Activated CD8-positive, alpha-beta memory T cell treated with anti-CD3 and anti-CD28 coated beads for 36 hours (primary cell): ENCODE data around the gene DIP2C. TPM values are rescaled to one million over a fixed set of nuclear protein-coding genes. Genes with fewer than 3 reads are reported as not detected.

Experiments
- CTCF ChIA-PET: fragments of 350-600 bp; sonication (Branson Sonifier 250); formaldehyde crosslinking; loops from one replicate; lab custom pipeline; 2021; ENCODE audit warnings: antibody characterized with exemption; lab: Charles Lee
- POLR2A ChIA-PET: fragments of 350-600 bp; sonication (Branson Sonifier 250); formaldehyde crosslinking; loops from one replicate; lab custom pipeline; 2021; ENCODE audit warnings: antibody characterized with exemption; lab: Charles Lee
- total RNA-seq, 2 experiments: library from RNA; stranded (reverse); gene quantifications; one replicate each; pipeline ENCODE4 v1.2.3, GENCODE V29; 2021

The DIP2C gene
- total RNA-seq, 2 experiments from 2014 or later: 0.08 TPM

DNA sequence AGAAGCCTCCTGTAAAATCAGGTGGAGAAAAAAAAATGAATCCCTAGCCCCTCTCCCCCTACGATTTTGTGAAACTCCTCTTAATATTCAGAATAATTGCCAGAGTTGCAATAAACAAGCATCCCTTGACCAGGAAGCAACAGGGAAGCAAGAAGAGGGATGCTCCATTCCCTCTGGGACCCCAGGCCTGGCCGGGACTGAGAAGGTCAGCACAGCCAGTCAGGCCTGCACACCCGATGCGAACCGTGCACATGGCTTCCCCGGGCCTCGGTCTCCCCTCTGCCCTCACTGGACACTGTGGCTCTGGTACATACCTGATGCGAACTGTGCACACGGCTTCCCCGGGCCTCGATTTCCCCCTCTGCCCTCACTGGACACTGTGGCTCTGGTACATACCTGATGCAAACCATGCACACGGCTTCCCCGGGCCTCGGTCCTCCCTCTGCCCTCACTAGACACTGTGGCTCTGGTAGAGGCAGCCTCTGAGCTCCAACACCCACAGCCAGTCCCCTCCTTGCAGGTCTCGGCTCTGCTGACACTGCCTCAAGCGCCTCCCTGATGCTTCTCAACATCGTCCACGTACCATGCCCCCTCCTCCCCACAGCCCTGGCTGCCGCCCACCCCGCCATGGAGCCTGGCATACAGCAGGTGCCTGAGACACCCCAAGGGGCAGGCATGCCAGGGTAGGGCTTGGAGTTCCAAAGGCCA lies 138.6 kb downstream of the DIP2C start:
- ChIA-PET CTCF (no interaction called here), POLR2A (no interaction called here)

DNA sequence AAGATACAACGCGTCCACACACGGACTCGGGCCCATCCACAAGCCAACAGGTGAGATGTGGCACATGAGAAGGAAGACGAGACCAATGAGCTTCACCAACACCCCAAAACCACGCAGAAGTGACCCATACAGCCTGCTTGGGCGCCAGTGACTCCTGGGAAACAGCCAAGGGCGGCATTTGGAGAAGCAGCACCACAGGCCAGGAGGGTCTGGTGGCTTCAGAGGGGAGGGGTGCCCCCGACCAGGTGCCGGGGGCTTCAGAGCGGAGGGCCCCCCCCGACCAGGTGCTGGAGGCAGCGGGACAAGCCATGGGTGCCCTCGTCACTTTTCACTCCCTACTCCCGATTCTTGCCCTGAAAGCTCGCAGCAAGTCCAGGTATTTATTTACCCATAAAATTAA lies 140.1 kb downstream of the DIP2C start:
- CTCF ChIA-PET: interaction anchor here (0.6 kb wide), 1 partner anchor 192 kb away, joined by 3 read pairs; no protein-coding TSS in a partner anchor
- POLR2A ChIA-PET: no interaction called here

- POLR2A ChIA-PET: no interaction called here
- CTCF ChIA-PET: no interaction called here
Measured at GRCh38 chr10:548238-548901, 141.1 kb downstream of the DIP2C start.

DNA sequence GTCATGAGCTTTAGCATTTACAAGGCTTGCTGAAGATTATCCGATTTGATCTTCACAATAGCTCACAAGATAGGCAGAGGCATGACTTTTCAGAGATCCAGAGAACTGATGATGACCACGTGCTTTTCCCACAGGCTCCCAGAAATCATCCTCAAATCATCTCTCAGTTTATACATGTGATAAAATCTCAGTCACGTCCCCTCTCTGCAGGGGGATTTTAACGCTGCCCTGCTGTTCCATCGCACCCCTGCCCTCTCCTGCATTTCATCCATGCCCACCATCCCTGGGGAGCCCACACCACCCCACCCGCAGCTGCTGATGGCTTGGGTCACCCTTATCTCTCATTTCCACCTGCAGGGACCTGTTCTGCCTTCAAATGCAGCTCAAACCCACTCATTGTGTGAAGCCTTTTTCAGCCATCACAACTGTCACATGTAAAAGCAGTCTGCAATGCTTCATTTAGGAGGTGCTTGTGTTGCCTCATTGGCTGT lies 141.8 kb downstream of the DIP2C start:
- ChIA-PET POLR2A (no interaction called here), CTCF (no interaction called here)

DNA sequence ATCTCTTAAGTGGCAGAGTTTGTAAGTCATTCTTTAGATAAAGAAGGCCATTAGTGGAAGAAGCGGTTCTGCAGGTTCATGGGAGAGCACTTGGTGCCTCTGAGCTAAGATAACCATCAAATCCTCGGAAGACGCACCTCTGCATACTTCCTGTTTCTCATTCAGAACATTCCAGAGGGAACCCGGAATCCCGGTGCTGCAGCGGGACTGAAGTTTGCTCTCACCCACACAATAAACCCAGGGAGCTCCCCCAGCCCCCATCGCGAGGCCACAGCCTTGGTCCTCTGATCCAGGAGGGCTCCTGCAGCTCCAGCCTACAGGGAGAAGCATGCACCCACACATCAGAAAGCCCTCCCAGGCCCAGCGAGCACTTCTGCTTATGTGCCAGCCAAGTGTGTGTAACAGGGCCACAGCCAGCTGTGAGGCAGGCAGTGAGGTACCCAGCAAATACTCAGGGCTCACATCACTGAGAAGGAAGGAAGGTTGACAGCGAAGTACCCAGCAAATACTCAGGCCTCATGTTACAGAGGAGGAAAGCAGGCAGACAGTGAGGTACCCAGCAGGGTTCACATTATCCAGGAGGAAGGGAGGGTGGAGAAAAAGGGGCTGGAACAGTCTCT lies 142.4 kb downstream of the DIP2C start:
- ChIA-PET POLR2A (no interaction called here), CTCF (no interaction called here)

DNA sequence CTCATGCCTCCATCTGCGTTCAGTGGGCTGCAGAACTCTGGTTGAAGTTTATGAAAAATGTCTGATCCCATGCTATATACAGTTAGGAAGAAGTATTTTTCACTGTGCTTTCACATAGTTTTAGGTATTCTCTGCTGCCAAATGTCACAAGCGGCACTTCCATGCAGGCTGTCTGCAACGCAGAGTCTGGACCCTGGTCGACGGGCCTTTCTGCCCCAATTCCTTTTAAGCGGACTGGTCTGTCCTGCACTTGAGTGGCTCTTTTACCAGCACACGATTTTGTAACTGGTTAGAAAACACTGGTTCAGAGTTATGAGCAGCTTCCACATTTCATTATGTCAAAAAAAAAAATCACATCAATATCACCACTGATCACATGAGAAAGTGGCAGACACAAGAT lies 143.0 kb downstream of the DIP2C start:
- POLR2A ChIA-PET: no interaction called here
- CTCF ChIA-PET: no interaction called here

DNA sequence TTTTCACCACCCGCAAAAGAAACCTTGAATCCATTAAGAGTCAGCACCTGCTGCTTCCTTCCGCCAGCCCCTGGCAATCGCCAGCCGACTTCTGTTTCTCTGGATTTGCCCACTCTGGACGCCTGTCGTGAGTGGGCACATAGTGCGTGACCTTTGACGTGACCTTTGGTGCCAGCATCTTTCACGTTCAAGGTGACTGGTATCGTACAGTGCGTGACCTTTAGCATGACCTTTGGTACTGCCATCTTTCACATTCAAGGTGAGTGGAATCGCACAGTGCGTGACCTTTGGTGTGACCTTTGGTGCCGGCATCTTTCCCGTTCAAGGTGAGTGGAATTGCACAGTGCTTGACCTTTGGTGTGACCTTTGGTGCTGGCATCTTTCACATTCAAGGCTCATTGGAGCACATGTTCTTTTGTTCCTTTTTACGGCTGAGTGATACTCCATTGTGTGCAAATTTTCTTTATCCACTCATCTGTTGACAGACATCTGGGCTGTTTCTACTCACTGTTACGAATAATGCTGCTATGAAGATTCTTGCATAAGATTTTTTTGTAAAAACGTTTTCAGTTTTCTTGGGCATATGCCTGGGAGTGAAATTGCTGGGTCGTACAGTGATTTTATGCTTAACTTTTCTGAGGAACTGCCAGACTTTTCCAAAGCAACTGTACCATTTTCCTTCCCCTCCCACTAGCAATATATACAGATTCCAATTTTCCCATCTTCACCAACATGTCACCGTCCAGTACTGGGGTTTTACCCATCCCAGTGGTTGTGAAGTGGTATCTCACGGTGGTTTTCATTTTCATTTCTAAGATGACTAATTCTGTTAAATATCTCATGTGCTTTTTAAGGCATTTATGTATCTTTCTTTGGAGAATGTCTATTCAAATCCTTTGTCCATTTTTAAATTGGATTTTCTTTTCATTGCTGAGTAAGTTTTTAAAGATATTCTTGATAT lies 145.3 kb downstream of the DIP2C start:
- CTCF ChIA-PET: no interaction called here
- POLR2A ChIA-PET: no interaction called here

DNA sequence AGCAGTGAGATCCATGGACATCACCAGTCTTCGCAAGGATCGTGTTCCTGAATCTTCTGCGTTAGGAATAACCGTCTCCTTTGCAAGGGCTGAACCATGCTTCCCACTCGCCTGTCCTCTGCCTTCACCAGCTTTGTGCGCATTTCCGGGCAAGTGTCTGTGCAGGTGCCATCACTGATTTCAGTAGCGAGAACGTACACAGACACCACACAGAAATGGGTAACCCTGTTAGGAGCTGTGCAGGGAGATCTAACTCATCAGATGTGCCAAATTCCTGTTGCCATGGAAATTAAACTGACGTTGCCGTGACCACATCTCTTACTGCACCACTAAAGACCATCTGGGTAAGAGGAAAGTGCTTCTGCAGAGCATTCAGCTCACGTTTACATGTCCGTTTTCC lies 146.3 kb downstream of the DIP2C start:
- CTCF ChIA-PET: no interaction called here
- POLR2A ChIA-PET: no interaction called here

DNA sequence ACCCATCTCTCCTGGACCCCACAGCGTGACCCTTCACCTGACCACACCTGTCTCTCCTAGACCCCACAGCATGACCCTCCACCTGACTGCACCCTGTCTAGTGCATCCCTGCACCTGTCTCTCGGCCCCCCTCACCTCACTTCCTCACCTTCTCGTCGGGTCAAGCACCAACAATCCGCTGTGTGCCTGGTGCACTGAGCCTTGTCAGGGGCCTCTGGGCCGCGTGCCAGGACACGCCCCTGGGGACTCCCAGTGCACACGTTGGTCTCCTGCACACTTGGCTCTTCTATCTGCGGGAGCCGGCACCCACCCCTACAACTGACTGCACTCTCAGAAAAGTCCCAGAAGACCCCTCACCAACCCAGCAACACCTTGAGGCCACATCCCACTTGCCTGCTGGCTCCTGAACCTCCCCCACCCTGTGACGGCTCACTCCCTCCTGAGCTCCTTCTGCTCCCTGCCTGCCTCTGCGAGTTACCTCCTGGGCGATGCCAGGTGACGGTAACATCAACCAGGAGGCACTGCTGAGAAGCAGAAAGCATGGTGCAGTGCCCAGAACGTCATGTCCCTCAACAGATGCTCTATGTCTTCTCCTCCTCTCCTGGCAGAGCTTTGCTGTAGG lies 147.6 kb downstream of the DIP2C start:
- ChIA-PET POLR2A (no interaction called here), CTCF (no interaction called here)

GRCh38 chr10:541041-541440 lies 148.4 kb downstream of the DIP2C start:
- ChIA-PET POLR2A (no interaction called here), CTCF (no interaction called here)

DNA sequence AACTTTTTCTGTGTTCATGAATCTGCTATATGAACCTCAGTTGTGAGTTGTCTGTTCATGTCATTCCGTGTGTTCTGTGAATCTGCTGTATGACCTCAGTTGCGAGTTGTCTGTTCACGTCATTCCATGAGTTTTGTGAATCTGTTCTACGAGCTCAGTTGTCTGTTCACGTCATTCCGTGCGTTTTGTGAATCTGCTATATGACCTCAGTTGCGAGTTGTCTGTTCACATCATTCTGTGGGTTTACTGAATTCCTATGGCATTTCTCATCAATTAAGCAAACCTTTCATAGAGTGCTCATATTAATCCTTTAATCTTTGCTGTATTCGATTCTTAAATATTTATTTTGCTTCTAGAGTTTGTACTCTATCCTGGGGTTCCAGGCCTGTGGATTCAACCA lies 150.6 kb downstream of the DIP2C start:
- POLR2A ChIA-PET: no interaction called here
- CTCF ChIA-PET: no interaction called here

GRCh38 chr10:536935-537334 lies 152.5 kb downstream of the DIP2C start:
- POLR2A ChIA-PET: no interaction called here

GRCh38 chr10:536371-536925 lies 153.0 kb downstream of the DIP2C start:
- ChIA-PET CTCF (no interaction called here), POLR2A (interaction anchor here (0.6 kb wide), 1 partner anchor 289 kb away, joined by 3 read pairs; no protein-coding TSS in a partner anchor)

More at GRCh38 chr10:536935-537334, 152.5 kb downstream of the DIP2C start:
- CTCF ChIA-PET: no interaction called here

GRCh38 chr10:535952-536351 lies 153.5 kb downstream of the DIP2C start:
- CTCF ChIA-PET: no interaction called here

DNA sequence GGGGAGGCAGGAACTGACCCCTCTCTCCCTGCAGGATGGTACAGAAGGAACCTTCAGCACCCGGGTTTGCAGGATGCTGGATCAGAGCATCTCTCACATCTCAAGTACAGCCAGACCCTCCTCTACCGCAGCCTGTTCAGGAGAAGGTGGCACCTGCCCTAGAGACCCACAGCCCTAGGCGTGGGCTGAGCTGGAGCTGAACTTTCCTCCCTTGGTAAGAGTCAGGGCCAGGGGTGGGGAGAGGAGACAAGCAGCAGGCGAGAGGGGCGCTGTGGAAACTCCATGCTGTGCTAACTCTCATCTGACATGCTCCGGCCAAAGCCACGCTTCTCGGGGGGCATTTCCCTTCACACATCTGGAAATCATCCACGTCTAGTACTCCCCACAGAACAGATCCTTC lies 154.4 kb downstream of the DIP2C start:
- CTCF ChIA-PET: no interaction called here
- POLR2A ChIA-PET: no interaction called here

More at GRCh38 chr10:535952-536351, 153.5 kb downstream of the DIP2C start:
- POLR2A ChIA-PET: interaction anchor here (0.6 kb wide), 1 partner anchor 289 kb away, joined by 3 read pairs; no protein-coding TSS in a partner anchor

- POLR2A ChIA-PET: no interaction called here
- CTCF ChIA-PET: no interaction called here
Measured at GRCh38 chr10:534047-534566, 155.4 kb downstream of the DIP2C start.

GRCh38 chr10:533611-534010 lies 155.9 kb downstream of the DIP2C start:
- ChIA-PET POLR2A (no interaction called here), CTCF (no interaction called here)

- ChIA-PET CTCF (no interaction called here), POLR2A (no interaction called here)
Measured at GRCh38 chr10:533186-533585, 156.3 kb downstream of the DIP2C start.
